ENCODE measurements around the gene ARMC2.
A peak's percentile ranks its signal among the peaks of the same experiment; 100 is the strongest.

Gene ARMC2

DNA sequence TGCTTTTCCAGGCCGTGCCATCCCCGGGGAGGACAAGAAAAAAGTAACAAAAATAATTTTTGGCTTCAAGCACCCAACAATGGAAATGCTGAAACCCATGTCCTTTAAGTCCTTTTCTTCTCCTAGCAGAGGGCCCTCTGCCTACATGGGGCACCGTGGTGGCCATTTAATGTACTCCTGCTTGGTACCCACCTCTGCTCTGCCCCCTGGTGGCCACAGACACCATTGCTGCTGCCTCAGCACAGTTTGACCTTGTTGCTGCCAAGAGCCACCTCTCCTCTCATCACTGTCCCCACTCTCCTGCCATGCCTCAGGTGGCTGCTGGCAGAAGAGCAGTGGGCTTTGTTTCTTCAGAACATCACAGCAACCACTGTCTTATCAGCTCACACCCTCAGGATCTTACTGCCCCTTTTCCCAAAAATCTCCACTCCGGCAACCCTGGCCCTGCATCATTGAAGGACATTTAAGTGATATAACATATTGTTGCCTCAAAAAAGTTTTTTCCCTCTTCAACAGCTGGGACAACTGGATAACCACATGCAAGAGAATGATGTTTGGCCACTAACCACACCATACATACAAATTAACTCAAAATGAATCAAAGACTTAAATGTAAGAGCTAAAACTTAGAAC, 12.9 kb upstream of the ARMC2 start:
- H3K27ac ChIP-seq (ENCODE audit: low read length) = no peak overlapping the region
- no peaks in the 10 kb centered on the region for H3K9me3 ChIP-seq (ENCODE audit: control insufficient read depth in 1 of 2, low read length in 2 of 2)
- peaks cover 0 to 3% of the 10 kb centered on the region in 2 donors for H3K4me1 ChIP-seq (ENCODE audit: control insufficient read depth in 1 of 2, insufficient read depth in 2 of 2, low read length in 2 of 2)
- H3K4me3 ChIP-seq (ENCODE audit: low read depth in 1 of 2, low read length in 2 of 2) = no peak overlapping the region
- H3K36me3 ChIP-seq (ENCODE audit: control insufficient read depth in 1 of 2, insufficient read depth in 2 of 2, low read length in 2 of 2) = no peaks in the 10 kb centered on the region
- H3K27me3 ChIP-seq (ENCODE audit: low read depth, low read length) = no peaks in the 10 kb centered on the region

DNA sequence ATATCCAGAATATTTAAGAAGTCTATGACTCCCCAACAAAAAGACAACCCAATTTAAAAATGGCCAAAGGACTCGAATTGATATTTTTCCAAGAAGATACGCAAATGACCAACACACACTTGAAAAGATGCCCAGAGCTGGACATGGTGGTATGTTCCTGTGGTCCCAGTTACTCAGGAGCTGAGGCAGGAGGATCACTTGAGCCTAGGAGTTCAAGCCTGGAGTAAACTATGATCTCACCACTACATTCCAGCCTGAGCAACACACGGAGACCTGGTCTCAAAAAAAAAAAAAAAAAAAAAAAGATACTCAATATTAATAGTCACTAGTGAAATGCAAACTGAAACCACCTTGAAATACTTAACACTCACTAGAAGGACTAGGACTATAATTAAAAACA, 12.2 kb upstream of the ARMC2 start:
- H3K9me3 ChIP-seq (ENCODE audit: control insufficient read depth in 1 of 2, low read length in 2 of 2) = no peaks in the 10 kb centered on the region
- no peaks in the 10 kb centered on the region for H3K36me3 ChIP-seq (ENCODE audit: control insufficient read depth in 1 of 2, insufficient read depth in 2 of 2, low read length in 2 of 2)
- no peak overlapping the region for H3K4me3 ChIP-seq (ENCODE audit: low read depth in 1 of 2, low read length in 2 of 2)
- no peaks in the 10 kb centered on the region for H3K27me3 ChIP-seq (ENCODE audit: low read depth, low read length)
- H3K4me1 ChIP-seq (ENCODE audit: control insufficient read depth in 1 of 2, insufficient read depth in 2 of 2, low read length in 2 of 2) = peaks cover 0 to 3% of the 10 kb centered on the region in 2 donors
- no peak overlapping the region for H3K27ac ChIP-seq (ENCODE audit: low read length)

DNA sequence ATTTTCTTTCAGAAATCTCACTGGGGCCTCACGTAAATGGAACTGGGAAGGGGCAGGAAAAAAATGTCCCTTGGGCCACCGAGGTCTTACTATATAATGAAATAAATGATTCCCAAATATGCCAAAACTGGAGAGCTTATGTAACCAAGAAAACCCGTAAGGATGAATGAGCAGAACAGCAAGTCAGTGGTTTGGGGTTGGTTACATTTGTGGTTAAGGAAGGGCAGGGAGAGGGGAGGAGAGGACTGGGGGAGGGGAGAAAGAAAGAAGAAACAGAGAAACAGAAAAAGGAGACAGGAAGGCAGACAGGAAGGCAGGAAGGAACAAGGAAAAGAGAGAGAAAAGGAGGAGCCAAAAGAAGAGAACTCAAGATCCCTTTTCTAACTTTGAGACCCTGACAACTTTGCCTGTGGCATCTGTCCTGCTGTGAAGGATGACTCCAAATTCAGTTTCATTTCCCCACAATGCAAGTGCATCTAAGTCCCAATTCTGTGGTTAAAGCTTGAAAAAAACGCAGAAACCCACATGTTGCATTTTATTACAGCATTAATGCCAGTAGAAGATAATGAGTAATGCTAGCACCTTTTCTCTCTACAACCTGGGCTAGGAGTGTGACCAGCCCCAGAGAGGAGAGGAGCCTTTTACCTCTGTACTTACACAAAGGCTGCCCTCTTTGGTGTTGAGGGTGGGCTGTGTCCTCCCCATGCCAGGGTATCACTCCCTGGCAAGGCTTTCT, 10.8 kb upstream of the ARMC2 start:
- Histone ChIP-seq H3K4me1 (ENCODE audit: control insufficient read depth in 1 of 2, insufficient read depth in 2 of 2, low read length in 2 of 2) (peaks cover 0 to 3% of the 10 kb centered on the region in 2 donors), H3K27me3 (ENCODE audit: low read depth, low read length) (no peaks in the 10 kb centered on the region), H3K9me3 (ENCODE audit: control insufficient read depth in 1 of 2, low read length in 2 of 2) (no peaks in the 10 kb centered on the region), H3K36me3 (ENCODE audit: control insufficient read depth in 1 of 2, insufficient read depth in 2 of 2, low read length in 2 of 2) (no peaks in the 10 kb centered on the region), H3K27ac (ENCODE audit: low read length) (no peak overlapping the region), H3K4me3 (ENCODE audit: low read depth in 1 of 2, low read length in 2 of 2) (no peak overlapping the region)

GRCh38 chr6:108838101-108838717, 10.0 kb upstream of the ARMC2 start:
- H3K27ac ChIP-seq (ENCODE audit: low read length) = no peak overlapping the region
- peaks cover 0 to 3% of the 10 kb centered on the region in 2 donors for H3K4me1 ChIP-seq (ENCODE audit: control insufficient read depth in 1 of 2, insufficient read depth in 2 of 2, low read length in 2 of 2)
- H3K9me3 ChIP-seq (ENCODE audit: control insufficient read depth in 1 of 2, low read length in 2 of 2) = no peaks in the 10 kb centered on the region
- no peaks in the 10 kb centered on the region for H3K27me3 ChIP-seq (ENCODE audit: low read depth, low read length)
- H3K36me3 ChIP-seq (ENCODE audit: control insufficient read depth in 1 of 2, insufficient read depth in 2 of 2, low read length in 2 of 2) = no peaks in the 10 kb centered on the region
- H3K4me3 ChIP-seq (ENCODE audit: low read depth in 1 of 2, low read length in 2 of 2) = no peak overlapping the region

DNA sequence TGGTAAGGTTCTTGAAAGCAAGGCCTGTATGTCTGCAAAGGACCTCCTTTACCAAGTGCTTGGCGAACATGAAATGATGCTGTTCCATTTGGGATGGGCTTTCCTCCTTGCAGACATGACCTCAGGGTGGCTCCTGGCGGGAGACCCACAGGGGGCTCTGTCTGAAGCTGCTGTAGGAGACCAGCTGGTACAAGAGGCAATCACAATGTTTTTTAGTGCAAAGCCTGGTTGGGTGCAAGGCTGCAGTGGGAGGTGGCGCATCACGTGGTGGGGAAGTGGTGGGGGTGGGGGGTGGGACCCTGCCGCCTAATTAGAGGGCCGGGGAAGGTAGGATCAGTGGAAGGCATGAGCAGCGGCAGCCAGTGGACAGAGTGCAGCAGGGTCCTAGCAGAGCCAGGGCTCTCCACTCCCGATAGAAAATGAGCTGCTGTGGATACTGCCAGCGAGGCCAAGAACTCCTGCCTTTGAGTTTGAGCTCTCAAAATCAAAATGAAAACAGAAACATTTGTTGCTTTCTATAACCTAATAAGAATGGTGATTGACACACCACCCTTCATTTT, 9.1 kb upstream of the ARMC2 start:
- no peaks in the 10 kb centered on the region for H3K27me3 ChIP-seq (ENCODE audit: low read depth, low read length)
- H3K4me1 ChIP-seq (ENCODE audit: control insufficient read depth in 1 of 2, insufficient read depth in 2 of 2, low read length in 2 of 2) = peaks cover 0 to 3% of the 10 kb centered on the region in 2 donors
- no peaks in the 10 kb centered on the region for H3K9me3 ChIP-seq (ENCODE audit: control insufficient read depth in 1 of 2, low read length in 2 of 2)
- no peak overlapping the region for H3K27ac ChIP-seq (ENCODE audit: low read length)
- no peaks in the 10 kb centered on the region for H3K36me3 ChIP-seq (ENCODE audit: control insufficient read depth in 1 of 2, insufficient read depth in 2 of 2, low read length in 2 of 2)
- H3K4me3 ChIP-seq (ENCODE audit: low read depth in 1 of 2, low read length in 2 of 2) = no peak overlapping the region

DNA sequence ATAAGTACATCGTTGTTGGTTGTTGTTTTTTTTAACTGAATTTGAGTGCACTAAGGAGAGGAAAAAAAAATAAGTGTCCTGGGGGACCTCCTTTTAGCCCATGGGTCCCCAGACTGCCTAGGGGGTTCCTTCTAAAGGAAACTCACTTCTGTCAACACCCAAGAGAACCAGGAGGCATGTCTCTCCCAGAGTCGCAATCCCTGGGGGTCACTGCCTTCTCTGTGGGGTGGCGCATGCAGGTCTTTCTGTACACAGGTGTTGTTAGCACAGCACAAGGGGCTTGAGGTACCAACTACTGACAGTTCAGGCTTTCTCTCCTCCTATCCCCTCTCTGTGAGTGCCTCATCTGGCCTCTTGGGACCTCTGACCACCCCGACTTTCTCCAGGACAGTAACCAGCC, 7.3 kb upstream of the ARMC2 start:
- Histone ChIP-seq H3K9me3 (ENCODE audit: control insufficient read depth in 1 of 2, low read length in 2 of 2) (no peaks in the 10 kb centered on the region), H3K4me3 (ENCODE audit: low read depth in 1 of 2, low read length in 2 of 2) (no peak overlapping the region), H3K4me1 (ENCODE audit: control insufficient read depth in 1 of 2, insufficient read depth in 2 of 2, low read length in 2 of 2) (no peaks in the 10 kb centered on the region), H3K27me3 (ENCODE audit: low read depth, low read length) (no peaks in the 10 kb centered on the region), H3K27ac (ENCODE audit: low read length) (peak overlapping the region; percentile 54), H3K36me3 (ENCODE audit: control insufficient read depth in 1 of 2, insufficient read depth in 2 of 2, low read length in 2 of 2) (no peaks in the 10 kb centered on the region)

- no peaks in the 10 kb centered on the region for H3K36me3 ChIP-seq (ENCODE audit: control insufficient read depth in 1 of 2, insufficient read depth in 2 of 2, low read length in 2 of 2)
- no peak overlapping the region for H3K4me3 ChIP-seq (ENCODE audit: low read depth in 1 of 2, low read length in 2 of 2)
- no peaks in the 10 kb centered on the region for H3K4me1 ChIP-seq (ENCODE audit: control insufficient read depth in 1 of 2, insufficient read depth in 2 of 2, low read length in 2 of 2)
- H3K9me3 ChIP-seq (ENCODE audit: control insufficient read depth in 1 of 2, low read length in 2 of 2) = no peaks in the 10 kb centered on the region
- no peaks in the 10 kb centered on the region for H3K27me3 ChIP-seq (ENCODE audit: low read depth, low read length)
- H3K27ac ChIP-seq (ENCODE audit: low read length) = peak overlapping the region; percentile 54
Measured at GRCh38 chr6:108841377-108841855, 6.8 kb upstream of the ARMC2 start.

DNA sequence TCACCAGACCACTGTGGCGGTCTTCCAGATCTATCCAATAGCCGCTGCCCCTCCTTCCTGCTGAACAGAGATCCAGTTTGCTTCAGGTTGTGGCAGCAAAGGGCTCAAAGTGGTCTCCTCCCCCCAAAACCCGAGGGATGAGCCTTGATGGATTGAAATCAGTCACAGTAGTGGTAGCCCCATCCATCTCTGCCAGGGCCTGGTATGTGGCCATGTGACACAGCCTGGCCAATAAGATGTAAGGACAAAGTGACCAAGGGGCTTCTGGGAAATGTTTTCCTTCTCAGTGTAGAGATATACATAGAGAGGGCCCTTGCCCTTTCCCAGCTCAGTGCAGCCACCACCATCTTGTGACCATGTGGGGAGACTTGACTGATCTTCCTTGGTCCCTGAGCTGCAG, 4.1 kb upstream of the ARMC2 start:
- H3K4me3 ChIP-seq (ENCODE audit: low read depth in 1 of 2, low read length in 2 of 2) = no peak overlapping the region
- H3K27ac ChIP-seq (ENCODE audit: low read length) = no peak overlapping the region
- no peaks in the 10 kb centered on the region for H3K9me3 ChIP-seq (ENCODE audit: control insufficient read depth in 1 of 2, low read length in 2 of 2)
- H3K27me3 ChIP-seq (ENCODE audit: low read depth, low read length) = no peaks in the 10 kb centered on the region
- peaks cover 5% of the 10 kb centered on the region in 2 donors for H3K4me1 ChIP-seq (ENCODE audit: control insufficient read depth in 1 of 2, insufficient read depth in 2 of 2, low read length in 2 of 2)
- no peaks in the 10 kb centered on the region for H3K36me3 ChIP-seq (ENCODE audit: control insufficient read depth in 1 of 2, insufficient read depth in 2 of 2, low read length in 2 of 2)

DNA sequence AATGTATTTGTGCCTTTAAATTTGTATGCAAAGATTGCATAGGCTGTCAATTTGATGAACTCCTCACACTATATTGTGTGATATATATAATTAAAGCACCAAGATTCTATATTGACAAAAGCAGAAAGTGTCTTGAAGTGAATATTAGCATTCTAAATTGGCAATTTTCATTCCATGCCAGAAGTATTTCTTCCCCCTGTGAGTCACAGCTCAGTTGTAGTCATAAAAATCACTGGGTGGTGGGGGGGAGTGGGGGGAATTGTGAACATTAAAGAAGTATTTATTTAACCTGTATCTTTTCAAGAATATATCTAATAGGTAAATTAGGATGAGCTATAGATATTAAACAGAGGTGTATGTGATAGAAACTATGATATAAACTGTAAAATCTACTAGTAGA, 3.1 kb upstream of the ARMC2 start:
- peaks cover 5 to 7% of the 10 kb centered on the region in 2 donors for H3K4me1 ChIP-seq (ENCODE audit: control insufficient read depth in 1 of 2, insufficient read depth in 2 of 2, low read length in 2 of 2)
- H3K27ac ChIP-seq (ENCODE audit: low read length) = no peak overlapping the region
- no peaks in the 10 kb centered on the region for H3K9me3 ChIP-seq (ENCODE audit: control insufficient read depth in 1 of 2, low read length in 2 of 2)
- no peak overlapping the region for H3K4me3 ChIP-seq (ENCODE audit: low read depth in 1 of 2, low read length in 2 of 2)
- H3K27me3 ChIP-seq (ENCODE audit: low read depth, low read length) = no peaks in the 10 kb centered on the region
- H3K36me3 ChIP-seq (ENCODE audit: control insufficient read depth in 1 of 2, insufficient read depth in 2 of 2, low read length in 2 of 2) = no peaks in the 10 kb centered on the region

DNA sequence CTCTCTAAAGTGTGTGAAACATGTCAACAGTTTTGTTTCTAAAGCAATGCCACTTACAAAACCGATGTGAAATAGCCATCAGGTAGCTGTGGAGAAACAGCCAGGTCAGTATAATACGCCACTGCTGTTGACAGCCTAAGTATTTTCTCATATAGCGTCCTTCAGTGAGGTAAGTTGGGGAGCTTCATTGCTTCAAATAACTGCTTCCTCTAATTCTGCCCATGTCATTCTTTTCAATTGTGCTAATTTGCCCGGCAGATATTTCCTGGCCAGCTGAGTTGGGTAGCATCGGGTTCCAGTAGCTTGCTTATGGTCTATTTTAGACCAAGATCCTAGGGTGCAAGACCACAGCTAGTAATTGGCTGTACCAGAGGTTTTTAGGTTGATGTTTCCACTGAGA, 2.1 kb upstream of the ARMC2 start:
- no peak overlapping the region for H3K27ac ChIP-seq (ENCODE audit: low read length)

DNA sequence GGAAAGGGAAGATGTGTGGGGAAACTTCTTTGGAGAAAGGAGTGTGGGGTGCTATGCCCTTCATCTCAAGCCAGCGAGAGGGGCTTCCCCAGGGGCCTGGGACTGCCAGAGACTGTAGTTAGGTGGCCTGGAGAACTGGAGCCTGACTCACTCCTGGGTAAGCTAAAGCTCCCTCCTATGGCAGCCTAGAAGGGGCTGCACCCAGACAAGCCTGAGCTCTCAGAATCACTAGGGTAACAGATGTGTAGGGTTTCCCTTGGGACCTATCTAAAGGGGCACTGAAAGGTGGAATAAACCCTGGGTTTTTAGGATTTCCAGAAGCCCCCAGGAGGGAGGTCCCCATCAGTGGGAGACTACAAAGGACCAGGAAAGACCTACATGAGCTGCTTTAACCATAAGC, 1.6 kb upstream of the ARMC2 start:
- Histone ChIP-seq H3K4me3 (ENCODE audit: low read depth in 1 of 2, low read length in 2 of 2) (no peak overlapping the region), H3K36me3 (ENCODE audit: control insufficient read depth in 1 of 2, insufficient read depth in 2 of 2, low read length in 2 of 2) (no peaks in the 10 kb centered on the region), H3K4me1 (ENCODE audit: control insufficient read depth in 1 of 2, insufficient read depth in 2 of 2, low read length in 2 of 2) (peaks cover 5 to 11% of the 10 kb centered on the region in 2 donors)

More for the DNA sequence above, 2.1 kb upstream of the ARMC2 start:
- Histone ChIP-seq H3K36me3 (ENCODE audit: control insufficient read depth in 1 of 2, insufficient read depth in 2 of 2, low read length in 2 of 2) (no peaks in the 10 kb centered on the region), H3K4me3 (ENCODE audit: low read depth in 1 of 2, low read length in 2 of 2) (no peak overlapping the region), H3K9me3 (ENCODE audit: control insufficient read depth in 1 of 2, low read length in 2 of 2) (no peaks in the 10 kb centered on the region), H3K4me1 (ENCODE audit: control insufficient read depth in 1 of 2, insufficient read depth in 2 of 2, low read length in 2 of 2) (peaks cover 5 to 11% of the 10 kb centered on the region in 2 donors), H3K27me3 (ENCODE audit: low read depth, low read length) (no peaks in the 10 kb centered on the region)

More for the DNA sequence above, 1.6 kb upstream of the ARMC2 start:
- no peak overlapping the region for H3K27ac ChIP-seq (ENCODE audit: low read length)
- H3K27me3 ChIP-seq (ENCODE audit: low read depth, low read length) = no peaks in the 10 kb centered on the region
- no peaks in the 10 kb centered on the region for H3K9me3 ChIP-seq (ENCODE audit: control insufficient read depth in 1 of 2, low read length in 2 of 2)

All from muscle layer of duodenum (tissue), 2 donors.